DOHH2 (cell line): Measurements from ENCODE around the gene CDIPT.

Source experiments
- H3F3A ChIP-seq: fragments of 200-600 bp; sonication (generic), shearing (Covaris generic); 2 replicates; pipeline ENCODE4 v1.6.0; 2016; ENCODE audit warnings: antibody characterized with exemption, mild to moderate bottlenecking; ENCODE audit not compliant: control insufficient read depth, insufficient read depth
- H3K27ac ChIP-seq: fragments of 200-600 bp; sonication (generic); 2 replicates; pipeline ENCODE4 v1.5.1; 2014; ENCODE audit warnings: low read depth, mild to moderate bottlenecking, low read length, moderate library complexity
- H3K27me3 ChIP-seq: fragments of 200-600 bp; sonication (generic); 2 replicates; pipeline ENCODE4 v1.6.1; 2014; ENCODE audit warnings: mild to moderate bottlenecking, low read length, mixed read lengths; ENCODE audit not compliant: control insufficient read depth
- H3K36me3 ChIP-seq: fragments of 200-600 bp; sonication (generic); 2 replicates; pipeline ENCODE4 v1.6.1; 2014; ENCODE audit warnings: mild to moderate bottlenecking, low read length, moderate library complexity, mixed read lengths; ENCODE audit not compliant: control insufficient read depth
- H3K4me1 ChIP-seq: fragments of 200-600 bp; sonication (generic); 2 replicates; pipeline ENCODE4 v1.6.1; 2014; ENCODE audit warnings: mild to moderate bottlenecking, low read length, mixed read lengths; ENCODE audit not compliant: control insufficient read depth
- H3K4me2 ChIP-seq: fragments of 200-600 bp; sonication (generic); 2 replicates; pipeline ENCODE4 v1.6.0; 2014; ENCODE audit warnings: mild to moderate bottlenecking, low read length, moderate library complexity
- H3K4me3 ChIP-seq: fragments of 200-600 bp; sonication (generic); 2 replicates; pipeline ENCODE4 v1.5.1; 2014; ENCODE audit warnings: mild to moderate bottlenecking, low read length, mixed read lengths
- H3K79me2 ChIP-seq: fragments of 200-600 bp; sonication (generic); 2 replicates; pipeline ENCODE4 v1.6.1; 2014; ENCODE audit warnings: mild to moderate bottlenecking, low read length, mixed read lengths; ENCODE audit not compliant: control insufficient read depth
- H3K9me2 ChIP-seq: fragments of 200-600 bp; sonication (generic); replicated peaks from 2 replicates; pipeline ENCODE4 v1.6.1; 2014; ENCODE audit warnings: mild to moderate bottlenecking, low read length, mixed read lengths; ENCODE audit not compliant: control insufficient read depth
- H3K9me3 ChIP-seq: fragments of 200-600 bp; sonication (generic); 2 replicates; pipeline ENCODE4 v1.6.1; 2014; ENCODE audit warnings: antibody characterized with exemption, low read length, mixed read lengths; ENCODE audit not compliant: control insufficient read depth, insufficient read depth
- H4K20me1 ChIP-seq: fragments of 200-600 bp; sonication (generic); 2 replicates; pipeline ENCODE4 v1.6.0; 2014; ENCODE audit warnings: low read depth, mild to moderate bottlenecking, antibody characterized with exemption, low read length, moderate library complexity; ENCODE audit not compliant: control insufficient read depth, insufficient read depth
- CTCF ChIP-seq: fragments of 200-600 bp; sonication (generic); IDR thresholded peaks from one replicate; pipeline ENCODE4 v1.5.1; 2014; ENCODE audit warnings: antibody characterized with exemption, mild to moderate bottlenecking, low read depth, low read length; ENCODE audit not compliant: poor library complexity, severe bottlenecking
- EZH2phosphoT487 ChIP-seq: fragments of 200-600 bp; sonication (generic); IDR thresholded peaks from 2 replicates; pipeline ENCODE4 v1.6.1; 2017; ENCODE audit warnings: borderline replicate concordance, mild to moderate bottlenecking, antibody characterized with exemption, low read length, moderate library complexity, mixed read lengths

Gene CDIPT

GRCh38 chr16:29840240-29840639, 22.8 kb downstream of the CDIPT start:
- Histone ChIP-seq H3K27ac (no peak overlapping the region), H3K4me1 (no peaks in the 10 kb centered on the region), H3K9me2 (no peaks in the 10 kb centered on the region), H3K36me3 (no peaks in the 10 kb centered on the region), H3F3A (no peaks in the 10 kb centered on the region), H3K9me3 (no peaks in the 10 kb centered on the region), H3K4me2 (no peak overlapping the region), H3K79me2 (no peaks in the 10 kb centered on the region), H4K20me1 (no peaks in the 10 kb centered on the region), H3K4me3 (no peak overlapping the region), H3K27me3 (no peaks in the 10 kb centered on the region)
- TF ChIP-seq EZH2phosphoT487 (no peak), CTCF (no peak)

- Histone ChIP-seq H3K4me2 (no peak overlapping the region), H3K36me3 (no peaks in the 10 kb centered on the region), H3K79me2 (no peaks in the 10 kb centered on the region), H3K4me3 (no peak overlapping the region), H3F3A (no peaks in the 10 kb centered on the region), H3K27ac (no peak overlapping the region), H3K9me2 (no peaks in the 10 kb centered on the region), H3K9me3 (no peaks in the 10 kb centered on the region), H4K20me1 (no peaks in the 10 kb centered on the region), H3K27me3 (no peaks in the 10 kb centered on the region), H3K4me1 (no peaks in the 10 kb centered on the region)
- TF ChIP-seq CTCF (no peak), EZH2phosphoT487 (no peak)
Measured at GRCh38 chr16:29839822-29840221, 23.2 kb downstream of the CDIPT start.

GRCh38 chr16:29837841-29838240, 25.2 kb downstream of the CDIPT start:
- Histone ChIP-seq H3K36me3 (no peaks in the 10 kb centered on the region), H3K4me2 (no peak overlapping the region), H4K20me1 (no peaks in the 10 kb centered on the region), H3K27me3 (no peaks in the 10 kb centered on the region), H3K9me2 (no peaks in the 10 kb centered on the region), H3F3A (no peaks in the 10 kb centered on the region), H3K27ac (no peak overlapping the region), H3K4me1 (no peaks in the 10 kb centered on the region), H3K4me3 (no peak overlapping the region), H3K79me2 (no peaks in the 10 kb centered on the region), H3K9me3 (no peaks in the 10 kb centered on the region)
- no peak for TF ChIP-seq CTCF
- TF ChIP-seq EZH2phosphoT487: no peak

GRCh38 chr16:29836623-29837022, 26.4 kb downstream of the CDIPT start:
- Histone ChIP-seq H3K27me3 (no peaks in the 10 kb centered on the region), H3K79me2 (no peaks in the 10 kb centered on the region), H3K27ac (no peak overlapping the region), H3K9me3 (no peaks in the 10 kb centered on the region), H4K20me1 (no peaks in the 10 kb centered on the region), H3F3A (no peaks in the 10 kb centered on the region), H3K4me1 (no peaks in the 10 kb centered on the region), H3K4me2 (no peak overlapping the region), H3K4me3 (no peak overlapping the region), H3K9me2 (no peaks in the 10 kb centered on the region), H3K36me3 (no peaks in the 10 kb centered on the region)
- TF ChIP-seq EZH2phosphoT487 (no peak), CTCF (no peak)
